GM12873 (cell line): ENCODE measurements around the gene KRTAP1-4.
"Not testable (repeated sequence)": the region's sequence is repeated elsewhere in the genome, so short reads cannot be mapped to it uniquely, and the experiment has no call there.

Experiments
- TF ChIP-seq, protein P1 (sequence below): IDR thresholded peaks from 2 replicates; pipeline ENCODE4 v1.5.1; 2012; ENCODE audit warnings: low read depth, mild to moderate bottlenecking, moderate library complexity, low read length, control low read depth; ENCODE audit not compliant: insufficient read depth; ENCODE audit errors: missing control alignments

The KRTAP1-4 gene

GRCh38 chr17:41008811-41009210 lies 21.2 kb downstream of the KRTAP1-4 start, which contains the start of gene KRTAP3-1:
Gene KRTAP3-1, minus strand, starts transcription at chr17:41009128. Its CDS starts 54 bp downstream, at chr17:41009074.
- TF ChIP-seq, protein P1, sequence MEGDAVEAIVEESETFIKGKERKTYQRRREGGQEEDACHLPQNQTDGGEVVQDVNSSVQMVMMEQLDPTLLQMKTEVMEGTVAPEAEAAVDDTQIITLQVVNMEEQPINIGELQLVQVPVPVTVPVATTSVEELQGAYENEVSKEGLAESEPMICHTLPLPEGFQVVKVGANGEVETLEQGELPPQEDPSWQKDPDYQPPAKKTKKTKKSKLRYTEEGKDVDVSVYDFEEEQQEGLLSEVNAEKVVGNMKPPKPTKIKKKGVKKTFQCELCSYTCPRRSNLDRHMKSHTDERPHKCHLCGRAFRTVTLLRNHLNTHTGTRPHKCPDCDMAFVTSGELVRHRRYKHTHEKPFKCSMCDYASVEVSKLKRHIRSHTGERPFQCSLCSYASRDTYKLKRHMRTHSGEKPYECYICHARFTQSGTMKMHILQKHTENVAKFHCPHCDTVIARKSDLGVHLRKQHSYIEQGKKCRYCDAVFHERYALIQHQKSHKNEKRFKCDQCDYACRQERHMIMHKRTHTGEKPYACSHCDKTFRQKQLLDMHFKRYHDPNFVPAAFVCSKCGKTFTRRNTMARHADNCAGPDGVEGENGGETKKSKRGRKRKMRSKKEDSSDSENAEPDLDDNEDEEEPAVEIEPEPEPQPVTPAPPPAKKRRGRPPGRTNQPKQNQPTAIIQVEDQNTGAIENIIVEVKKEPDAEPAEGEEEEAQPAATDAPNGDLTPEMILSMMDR, result no peak

- TF ChIP-seq, protein P1, result no peak
Observed at GRCh38 chr17:41004397-41004796, 25.6 kb downstream of the KRTAP1-4 start.

- TF ChIP-seq, protein P1, result no peak
Observed at GRCh38 chr17:41003926-41004325, 26.1 kb downstream of the KRTAP1-4 start.

DNA sequence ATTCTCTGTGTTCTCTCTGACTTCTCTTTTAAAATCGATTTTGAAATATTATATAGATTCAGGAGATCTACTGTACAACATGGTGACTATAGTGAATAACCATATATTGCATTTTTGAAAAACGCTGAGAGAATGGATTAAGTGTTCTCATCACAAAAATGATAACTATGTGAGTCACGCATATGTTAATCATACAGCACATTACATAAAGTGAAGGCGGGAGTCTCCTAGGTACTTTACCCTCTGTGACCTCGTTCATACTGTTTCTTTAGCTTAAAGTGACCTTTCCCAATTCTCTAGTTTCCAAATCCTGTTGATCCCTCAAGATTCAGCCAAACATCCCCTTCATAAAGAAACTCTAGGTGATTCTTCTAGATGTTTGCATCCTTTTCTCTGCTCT lies 27.2 kb downstream of the KRTAP1-4 start:
- TF ChIP-seq, protein P1, result no peak

DNA sequence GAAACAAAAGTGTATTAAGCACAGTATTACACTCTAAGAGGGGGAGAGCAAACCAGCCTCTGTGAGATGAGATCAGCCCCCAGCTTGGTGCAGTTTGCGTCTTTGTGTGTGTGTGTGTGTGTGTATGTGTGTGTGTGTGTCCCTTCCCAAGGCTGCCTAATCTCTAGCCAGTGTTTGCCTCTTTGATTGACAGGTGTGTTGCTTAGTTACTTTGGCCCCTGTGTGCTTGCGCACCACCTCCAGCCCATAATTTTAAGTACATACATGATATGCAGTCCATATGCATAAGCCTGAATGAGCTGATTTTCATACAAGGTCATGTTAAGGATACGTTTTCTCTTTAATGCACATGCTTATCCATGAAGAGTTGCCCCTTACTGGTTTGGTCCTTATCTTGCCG lies 28.2 kb downstream of the KRTAP1-4 start:
- TF ChIP-seq, protein P1, result no peak

DNA sequence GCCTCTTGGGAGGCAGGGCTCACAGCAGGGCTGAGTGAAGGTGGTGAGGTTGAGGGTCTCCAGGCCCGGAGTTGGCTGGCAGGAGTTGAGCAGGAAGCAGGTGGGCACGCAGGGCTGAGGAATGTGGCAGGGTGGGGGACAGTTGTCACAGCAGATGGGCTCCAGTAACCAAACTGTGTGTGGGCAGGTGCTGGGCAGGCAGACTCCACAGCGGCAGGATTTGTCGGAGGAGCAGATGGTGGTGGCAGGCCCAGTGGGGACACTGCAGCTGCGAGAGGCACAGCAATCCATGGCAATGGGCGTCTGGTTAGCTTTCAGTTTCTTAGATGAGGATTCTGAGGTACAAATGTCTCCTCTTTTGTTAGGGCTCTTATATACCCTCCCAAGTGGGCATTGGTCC lies 30.4 kb downstream of the KRTAP1-4 start, which contains the start of gene KRTAP3-2:
Gene KRTAP3-2 (minus strand): TSS at position 344 of the 400 bp plus-strand sequence. CDS start 53 bp downstream, at position 291.
- TF ChIP-seq, protein P1, result not testable (repeated sequence)

DNA sequence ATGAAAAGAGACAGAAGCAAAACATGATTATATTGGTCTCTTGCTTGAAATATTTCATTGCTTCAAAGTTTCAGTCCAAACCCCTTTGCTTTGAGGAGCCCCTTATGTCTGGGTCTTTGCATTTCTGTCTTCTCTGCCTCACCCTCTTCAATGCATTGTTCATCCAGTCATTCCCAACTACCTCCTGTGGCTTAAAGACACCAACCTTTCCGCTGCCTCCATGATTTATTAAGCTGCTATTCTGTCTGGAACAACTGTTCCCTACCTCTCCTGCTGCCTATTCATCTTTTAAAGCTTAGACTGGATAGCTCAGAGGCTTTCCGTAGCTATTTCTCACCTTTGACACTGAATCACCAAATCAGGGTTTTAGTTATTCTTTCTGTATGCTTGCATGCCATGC lies 32.6 kb downstream of the KRTAP1-4 start:
- TF ChIP-seq, protein P1, result no peak
